OCI-LY7 (cell line): Measurements from ENCODE around the gene FNDC3B.

Experiments
- CTCF ChIP-seq: fragments of 200-600 bp; sonication (generic); conservative IDR thresholded peaks from 2 replicates; pipeline ENCODE4 v1.5.1; 2014; ENCODE audit warnings: mild to moderate bottlenecking, antibody characterized with exemption, low read length, moderate library complexity, mixed read lengths
- EZH2phosphoT487 ChIP-seq: fragments of 200-600 bp; sonication (generic); IDR thresholded peaks from 2 replicates; pipeline ENCODE4 v1.6.1; 2018; ENCODE audit warnings: low read depth, borderline replicate concordance, mild to moderate bottlenecking, mixed run types, antibody characterized with exemption, low read length, moderate library complexity, mixed read lengths

GRCh38 chr3:172387728-172388127 is 348.4 kb downstream of the FNDC3B start:
- no peak for TF ChIP-seq CTCF
- TF ChIP-seq EZH2phosphoT487: no peak
